Epithelial cell of esophagus (primary cell): Measurements from ENCODE around the gene LEF1.

Experiments used
- DNase-seq: peaks from one replicate; pipeline ENCODE4 v3.0.0; 2010; ENCODE audit warnings: low read depth
- H3K4me3 ChIP-seq: 2 replicates; pipeline ENCODE4 v1.5.1; 2011; ENCODE audit warnings: mild to moderate bottlenecking, low read length, control low read depth
- TF ChIP-seq, protein P1 (sequence below): IDR thresholded peaks from 2 replicates; pipeline ENCODE4 v1.5.1; 2011; ENCODE audit warnings: low read depth, mild to moderate bottlenecking, low read length, control low read depth, inconsistent platforms; ENCODE audit not compliant: insufficient read depth; ENCODE audit errors: missing control alignments

Gene LEF1

DNA sequence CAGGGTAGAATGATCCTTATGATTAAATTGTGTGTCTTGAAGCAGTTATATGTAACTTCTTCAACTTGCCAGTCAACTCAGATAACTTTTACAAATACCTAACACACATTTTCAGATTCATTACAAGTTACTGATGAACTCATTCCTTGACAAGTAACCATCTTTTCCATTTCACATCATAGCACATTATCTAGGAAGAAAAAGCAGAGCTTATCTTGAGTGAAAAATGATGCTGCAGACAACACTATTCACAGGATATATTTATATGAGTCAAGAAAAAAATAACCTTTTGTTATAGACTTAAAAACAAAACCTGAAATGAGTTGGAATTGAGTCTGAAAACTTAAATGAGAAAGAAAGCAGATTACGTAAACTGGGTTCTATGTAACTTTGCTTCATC lies 68.9 kb downstream of the LEF1 start:
- no peak overlapping the region for H3K4me3 ChIP-seq
- TF ChIP-seq, protein P1, sequence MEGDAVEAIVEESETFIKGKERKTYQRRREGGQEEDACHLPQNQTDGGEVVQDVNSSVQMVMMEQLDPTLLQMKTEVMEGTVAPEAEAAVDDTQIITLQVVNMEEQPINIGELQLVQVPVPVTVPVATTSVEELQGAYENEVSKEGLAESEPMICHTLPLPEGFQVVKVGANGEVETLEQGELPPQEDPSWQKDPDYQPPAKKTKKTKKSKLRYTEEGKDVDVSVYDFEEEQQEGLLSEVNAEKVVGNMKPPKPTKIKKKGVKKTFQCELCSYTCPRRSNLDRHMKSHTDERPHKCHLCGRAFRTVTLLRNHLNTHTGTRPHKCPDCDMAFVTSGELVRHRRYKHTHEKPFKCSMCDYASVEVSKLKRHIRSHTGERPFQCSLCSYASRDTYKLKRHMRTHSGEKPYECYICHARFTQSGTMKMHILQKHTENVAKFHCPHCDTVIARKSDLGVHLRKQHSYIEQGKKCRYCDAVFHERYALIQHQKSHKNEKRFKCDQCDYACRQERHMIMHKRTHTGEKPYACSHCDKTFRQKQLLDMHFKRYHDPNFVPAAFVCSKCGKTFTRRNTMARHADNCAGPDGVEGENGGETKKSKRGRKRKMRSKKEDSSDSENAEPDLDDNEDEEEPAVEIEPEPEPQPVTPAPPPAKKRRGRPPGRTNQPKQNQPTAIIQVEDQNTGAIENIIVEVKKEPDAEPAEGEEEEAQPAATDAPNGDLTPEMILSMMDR: no peak
- DNase-seq: no peak

DNA sequence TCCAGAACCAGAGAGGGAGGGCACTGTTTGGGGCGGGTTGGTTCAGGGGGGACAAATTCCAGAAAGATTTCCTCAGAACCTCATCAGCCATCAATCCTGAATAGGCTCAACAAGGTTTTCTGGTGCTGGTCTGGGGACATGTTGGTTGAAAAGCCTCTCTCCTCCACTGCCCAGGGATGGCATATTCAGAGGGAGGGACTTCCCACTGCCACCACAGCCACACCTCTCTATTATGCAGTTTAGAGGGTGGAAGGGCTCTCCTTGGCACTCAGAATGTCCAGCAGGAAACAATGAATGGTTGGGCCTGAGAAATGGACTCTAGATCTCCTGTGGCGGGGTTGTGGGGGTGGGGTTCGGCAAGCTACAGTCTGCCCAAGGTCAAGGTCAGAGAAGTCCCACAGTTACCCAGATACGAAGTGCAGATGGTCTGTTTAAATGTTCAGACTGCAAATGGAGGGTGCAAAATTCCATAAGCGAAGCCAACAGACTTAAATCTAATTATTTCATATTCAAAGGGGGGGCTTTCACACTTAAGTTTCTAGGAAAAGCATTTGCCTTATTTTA lies 70.7 kb downstream of the LEF1 start:
- H3K4me3 ChIP-seq: no peak overlapping the region
- TF ChIP-seq, protein P1: no peak

DNA sequence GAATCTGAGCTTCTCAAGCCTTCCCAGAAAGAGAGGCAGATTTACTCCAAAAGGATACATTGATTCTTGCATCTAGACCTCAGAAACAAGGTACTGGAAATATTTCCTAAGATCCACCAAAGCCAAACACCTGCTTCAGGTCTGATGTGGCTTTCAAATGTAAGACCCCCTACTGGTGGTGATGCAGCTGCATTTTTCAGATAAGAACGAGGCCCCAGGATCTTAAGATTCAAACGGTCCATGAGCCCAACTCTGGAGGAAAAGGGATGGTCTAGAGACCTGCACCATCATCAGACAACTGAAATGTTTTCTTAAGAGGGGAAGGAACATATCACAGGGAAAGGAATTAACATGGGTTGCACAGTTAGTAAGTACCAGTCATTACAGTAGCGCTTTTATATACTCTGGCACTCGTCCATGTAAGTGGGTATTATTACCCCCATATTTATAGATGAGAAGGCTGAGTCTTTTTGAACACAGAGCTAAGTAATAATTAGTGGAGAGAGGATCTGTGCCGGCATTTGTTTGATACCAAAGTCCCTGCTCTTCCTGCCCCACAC lies 73.7 kb downstream of the LEF1 start:
- no peak overlapping the region for H3K4me3 ChIP-seq
- TF ChIP-seq, protein P1: no peak
- no peak for DNase-seq

More for the DNA sequence above, 70.7 kb downstream of the LEF1 start:
- DNase-seq: no peak

DNA sequence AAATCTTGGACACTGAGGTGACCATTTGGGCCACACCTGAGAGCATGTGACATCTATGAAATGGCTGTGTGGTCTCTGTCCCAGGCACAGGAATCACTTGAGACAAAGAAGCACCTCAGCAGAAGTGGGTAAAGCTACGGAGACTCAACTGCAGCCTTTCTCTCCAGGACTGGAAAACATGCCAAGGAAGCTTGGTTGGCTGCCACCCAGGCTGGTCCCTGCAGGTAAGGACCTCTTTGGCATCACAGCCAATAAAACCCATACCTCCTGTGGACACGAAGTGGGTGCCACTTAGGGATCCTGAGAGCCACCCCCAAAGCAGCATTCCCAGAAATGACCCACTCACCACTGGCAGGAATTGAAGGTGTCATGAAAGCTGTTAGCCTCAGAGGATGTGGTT lies 74.6 kb downstream of the LEF1 start:
- DNase-seq: no peak
- H3K4me3 ChIP-seq: no peak overlapping the region
- TF ChIP-seq, protein P1: no peak

DNA sequence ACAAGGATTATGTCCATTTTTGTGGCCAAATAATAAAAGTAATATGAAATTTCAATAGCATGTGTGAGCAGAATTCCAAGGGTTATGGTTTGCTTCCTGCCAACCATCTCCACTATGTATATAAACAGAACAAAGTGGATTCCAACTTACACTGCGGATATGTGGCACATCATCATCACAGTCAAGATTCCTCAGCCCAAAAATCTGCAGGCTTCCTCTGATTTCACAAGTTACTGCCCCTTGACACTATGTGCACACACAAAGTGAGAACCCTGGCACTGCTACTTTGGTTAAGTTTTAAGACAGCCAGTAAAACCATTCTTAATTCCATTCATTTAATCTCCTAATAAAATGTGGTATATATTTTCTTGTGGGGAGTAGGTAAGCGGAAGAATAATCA lies 76.4 kb downstream of the LEF1 start:
- DNase-seq: no peak
- no peak overlapping the region for H3K4me3 ChIP-seq
- TF ChIP-seq, protein P1: no peak

DNA sequence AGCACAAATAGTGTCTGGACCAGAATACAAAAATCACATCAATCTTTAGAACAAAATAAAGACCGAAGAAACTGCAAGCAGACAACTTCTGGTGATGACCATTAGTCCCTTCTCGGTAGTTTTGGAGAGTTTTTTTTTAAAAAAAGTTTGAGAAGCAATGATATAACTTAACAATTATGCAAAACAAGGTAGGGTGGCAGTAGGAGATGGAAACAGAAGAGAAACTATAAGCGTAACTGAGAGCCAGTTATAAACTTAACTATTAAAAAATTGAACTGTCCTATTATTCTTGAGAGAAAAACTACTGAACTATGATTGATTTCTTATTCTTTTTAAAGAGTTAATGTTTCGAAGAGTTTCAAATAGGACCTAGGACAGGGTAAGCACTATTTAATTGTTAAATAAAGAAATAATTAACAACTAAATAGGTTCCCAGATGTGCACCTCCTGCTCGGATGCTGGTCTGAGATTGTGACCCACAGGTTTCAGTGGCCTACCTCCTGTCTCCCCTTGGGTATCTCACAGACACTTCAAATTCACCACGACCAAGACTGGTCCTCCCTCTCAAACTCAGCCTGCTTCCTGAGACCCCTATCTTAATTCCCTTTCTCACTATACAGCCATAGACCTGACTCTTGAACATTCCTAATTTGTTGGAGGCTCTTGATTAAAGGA lies 81.3 kb downstream of the LEF1 start:
- DNase-seq: no peak
- H3K4me3 ChIP-seq: no peak overlapping the region
- TF ChIP-seq, protein P1: no peak
